DND-41 (cell line): Measurements from ENCODE around the gene EDC3.

Experiments
- ATAC-seq: fragments of 200-7000 bp; cut with Tn5 transposase; 3 replicates; pipeline ENCODE4 v1.9.1; 2021; ENCODE audit warnings: low read depth; ENCODE audit not compliant: insufficient read depth
- DNase-seq: peaks from one replicate; pipeline ENCODE4 v3.0.0-alpha.2; 2020
- H2AFZ ChIP-seq: 2 replicates; pipeline ENCODE4 v1.6.0; 2012; ENCODE audit warnings: low read depth, low read length
- H3K27ac ChIP-seq: 2 replicates; pipeline ENCODE4 v1.5.1; 2012; ENCODE audit warnings: low read length, inconsistent platforms
- H3K27me3 ChIP-seq: fragments of 200-600 bp; sonication (generic); 2 replicates; pipeline ENCODE4 v1.6.0; 2012; ENCODE audit warnings: low read length, mild to moderate bottlenecking, inconsistent platforms; ENCODE audit not compliant: insufficient read depth, poor library complexity
- H3K36me3 ChIP-seq: 2 replicates; pipeline ENCODE4 v1.5.1; 2012; ENCODE audit warnings: low read length, inconsistent platforms; ENCODE audit not compliant: insufficient read depth
- H3K4me1 ChIP-seq: 2 replicates; pipeline ENCODE4 v1.5.1; 2012; ENCODE audit warnings: mild to moderate bottlenecking, low read length; ENCODE audit not compliant: insufficient read depth
- H3K4me2 ChIP-seq: 2 replicates; pipeline ENCODE4 v1.6.0; 2012; ENCODE audit warnings: mild to moderate bottlenecking, moderate library complexity, low read length, inconsistent platforms; ENCODE audit not compliant: insufficient read depth
- H3K4me3 ChIP-seq, 2 experiments: fragments of 200-600 bp in 1 of 2; shearing (Covaris generic) in 1 of 2; 2 replicates each; pipeline ENCODE4 v1.5.1; 2012 to 2016; ENCODE audit warnings: inconsistent platforms in 2 of 2, low read length in 2 of 2, mild to moderate bottlenecking in 2 of 2, low read depth in 1 of 2, moderate library complexity in 1 of 2
- H3K79me2 ChIP-seq: 2 replicates; pipeline ENCODE4 v1.6.0; 2012; ENCODE audit warnings: low read length, inconsistent platforms; ENCODE audit not compliant: insufficient read depth
- H3K9ac ChIP-seq: 2 replicates; pipeline ENCODE4 v1.6.0; 2012; ENCODE audit warnings: low read depth, mild to moderate bottlenecking, inconsistent platforms, low read length, moderate library complexity
- H3K9me3 ChIP-seq: 2 replicates; pipeline ENCODE4 v1.5.1; 2012; ENCODE audit warnings: low read length, moderate library complexity, mild to moderate bottlenecking, inconsistent platforms; ENCODE audit not compliant: insufficient read depth, severe bottlenecking
- H4K20me1 ChIP-seq: 2 replicates; pipeline ENCODE4 v1.6.0; 2012; ENCODE audit warnings: low read length; ENCODE audit not compliant: insufficient read depth
- EZH2 ChIP-seq: IDR thresholded peaks from 3 replicates; pipeline ENCODE4 v1.6.1; 2012; ENCODE audit warnings: borderline replicate concordance, low read depth, mild to moderate bottlenecking, moderate library complexity, low read length, inconsistent platforms; ENCODE audit not compliant: severe bottlenecking
- TF ChIP-seq, protein P1 (sequence below): IDR thresholded peaks from 2 replicates; pipeline ENCODE4 v1.5.1; 2012; ENCODE audit warnings: borderline replicate concordance, low read length, moderate library complexity, mild to moderate bottlenecking; ENCODE audit not compliant: poor library complexity, severe bottlenecking; ENCODE audit errors: extremely low read depth

Gene EDC3

DNA sequence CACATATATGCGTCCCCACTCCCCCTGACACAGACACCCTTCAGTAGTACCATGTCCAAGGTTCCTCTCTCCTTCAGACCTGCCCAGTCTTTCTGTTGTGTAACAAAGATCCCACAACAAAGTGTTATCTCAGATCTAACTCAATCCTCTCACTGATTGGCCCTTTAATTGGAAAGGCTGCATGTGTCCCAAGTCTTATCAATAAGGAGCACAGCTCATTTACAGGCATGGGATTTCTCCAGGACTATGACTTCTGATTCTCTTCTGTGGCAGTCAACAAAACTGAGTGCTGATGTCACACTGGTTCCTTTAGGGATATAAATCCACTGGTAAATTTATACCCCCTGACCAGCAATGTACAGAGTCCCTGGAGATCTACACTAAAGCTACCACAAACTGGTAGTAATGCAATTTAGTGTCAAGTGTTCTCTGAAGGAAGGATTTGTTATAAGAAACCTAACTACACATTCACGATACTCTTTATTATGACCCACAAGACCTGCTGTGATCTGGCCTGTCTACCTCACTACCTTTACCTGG lies 52.1 kb downstream of the EDC3 start:
- peaks cover 15% of the 10 kb centered on the region for H3K79me2 ChIP-seq
- DNase-seq = no peak
- no peak overlapping the region for H3K9ac ChIP-seq
- H3K27me3 ChIP-seq = no peaks in the 10 kb centered on the region
- H3K4me2 ChIP-seq = no peak overlapping the region
- ATAC-seq = no peak
- no peak overlapping the region for H3K27ac ChIP-seq
- no peaks in the 10 kb centered on the region for H3K4me1 ChIP-seq
- H3K4me3 ChIP-seq = no peak overlapping the region
- H4K20me1 ChIP-seq = peaks cover 6% of the 10 kb centered on the region; the same call in 1 of the 2 replicates
- no peak overlapping the region for H2AFZ ChIP-seq
- H3K36me3 ChIP-seq = peaks cover 44% of the 10 kb centered on the region
- no peaks in the 10 kb centered on the region for H3K9me3 ChIP-seq
- TF ChIP-seq, protein P1, sequence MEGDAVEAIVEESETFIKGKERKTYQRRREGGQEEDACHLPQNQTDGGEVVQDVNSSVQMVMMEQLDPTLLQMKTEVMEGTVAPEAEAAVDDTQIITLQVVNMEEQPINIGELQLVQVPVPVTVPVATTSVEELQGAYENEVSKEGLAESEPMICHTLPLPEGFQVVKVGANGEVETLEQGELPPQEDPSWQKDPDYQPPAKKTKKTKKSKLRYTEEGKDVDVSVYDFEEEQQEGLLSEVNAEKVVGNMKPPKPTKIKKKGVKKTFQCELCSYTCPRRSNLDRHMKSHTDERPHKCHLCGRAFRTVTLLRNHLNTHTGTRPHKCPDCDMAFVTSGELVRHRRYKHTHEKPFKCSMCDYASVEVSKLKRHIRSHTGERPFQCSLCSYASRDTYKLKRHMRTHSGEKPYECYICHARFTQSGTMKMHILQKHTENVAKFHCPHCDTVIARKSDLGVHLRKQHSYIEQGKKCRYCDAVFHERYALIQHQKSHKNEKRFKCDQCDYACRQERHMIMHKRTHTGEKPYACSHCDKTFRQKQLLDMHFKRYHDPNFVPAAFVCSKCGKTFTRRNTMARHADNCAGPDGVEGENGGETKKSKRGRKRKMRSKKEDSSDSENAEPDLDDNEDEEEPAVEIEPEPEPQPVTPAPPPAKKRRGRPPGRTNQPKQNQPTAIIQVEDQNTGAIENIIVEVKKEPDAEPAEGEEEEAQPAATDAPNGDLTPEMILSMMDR = no peak
- no peak for TF ChIP-seq EZH2

DNA sequence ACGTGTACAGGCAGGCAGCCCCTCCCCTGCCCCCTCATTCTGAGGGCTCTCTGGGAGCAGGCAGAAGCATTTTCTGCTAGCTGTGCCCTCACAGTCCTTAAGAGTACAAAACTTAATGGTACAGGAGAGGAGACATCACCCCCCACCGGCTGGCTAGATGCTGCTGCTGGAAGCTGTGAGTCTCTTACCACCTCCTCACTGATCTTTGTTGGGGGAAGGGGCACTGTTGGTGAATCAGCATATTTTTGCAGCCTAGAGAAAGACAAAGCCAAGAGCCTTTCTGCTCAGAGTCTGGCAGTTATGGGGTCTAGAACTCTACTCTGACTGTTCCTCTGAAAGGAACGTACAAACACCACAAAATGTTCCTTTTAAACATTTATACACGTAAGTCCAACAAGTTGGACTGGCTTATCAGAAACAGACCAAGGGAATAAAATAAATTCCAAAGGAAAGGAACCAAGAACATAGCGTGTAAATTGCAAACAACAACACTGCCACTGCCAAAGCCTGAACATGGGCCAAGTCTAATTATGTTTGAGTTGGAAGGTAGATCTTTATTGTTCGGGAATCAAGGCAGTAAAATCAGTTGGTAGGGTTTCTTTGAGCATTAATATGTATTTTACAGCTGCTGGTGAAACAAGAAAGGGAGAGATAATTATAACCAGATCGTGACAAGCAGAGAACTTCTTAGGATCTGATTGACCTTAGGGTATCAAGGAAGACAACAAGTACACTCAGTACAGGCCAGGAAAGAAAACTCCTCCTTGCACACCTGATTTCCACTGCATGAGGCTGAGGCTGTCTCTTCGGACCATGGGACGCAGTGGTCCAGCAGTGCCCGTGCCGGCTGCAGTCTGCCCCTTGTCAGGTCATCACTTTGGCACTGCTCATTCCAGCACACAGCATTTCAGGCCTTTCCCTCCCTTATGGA lies 52.8 kb downstream of the EDC3 start:
- H3K36me3 ChIP-seq = peaks cover 48% of the 10 kb centered on the region
- peak; percentile 24; the same call in 1 of the 3 replicates for ATAC-seq
- no peak overlapping the region for H3K4me3 ChIP-seq

DNA sequence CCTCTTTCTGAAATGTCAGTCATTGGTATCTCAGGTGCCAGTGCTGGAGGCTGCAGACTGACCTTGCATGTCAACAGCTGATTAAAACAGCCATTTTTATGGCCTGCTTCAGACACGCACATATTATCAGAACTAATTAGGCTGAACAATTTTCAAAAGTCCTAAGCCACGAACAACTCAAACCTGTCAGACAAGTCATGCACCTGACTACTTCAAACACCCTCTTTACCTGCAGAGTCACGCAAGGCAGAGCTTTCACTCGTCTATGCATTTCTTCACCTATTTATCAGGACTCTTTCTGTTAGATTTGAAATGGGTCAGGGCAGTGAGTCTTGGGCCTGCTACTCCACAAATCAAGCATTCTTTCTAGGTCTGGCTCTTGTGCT lies 53.5 kb downstream of the EDC3 start:
- no peak for TF ChIP-seq EZH2
- TF ChIP-seq, protein P1 = no peak
- no peak overlapping the region for H3K4me2 ChIP-seq
- H3K27me3 ChIP-seq = no peaks in the 10 kb centered on the region
- ATAC-seq = no peak
- peaks cover 13% of the 10 kb centered on the region for H3K79me2 ChIP-seq
- H3K27ac ChIP-seq = 0 out of 2 replicates have a peak overlapping the region, but pooled peaks have one; percentile 16
- peaks cover 53% of the 10 kb centered on the region for H3K36me3 ChIP-seq
- no peaks in the 10 kb centered on the region for H3K4me1 ChIP-seq
- no peak for DNase-seq
- peaks cover 1% of the 10 kb centered on the region; the same call in 1 of the 2 replicates for H4K20me1 ChIP-seq
- H3K9me3 ChIP-seq = no peaks in the 10 kb centered on the region
- H2AFZ ChIP-seq = no peak overlapping the region
- H3K9ac ChIP-seq = no peak overlapping the region
- no peak overlapping the region for H3K4me3 ChIP-seq

More for the DNA sequence above, 52.8 kb downstream of the EDC3 start:
- Histone ChIP-seq H3K4me1 (no peaks in the 10 kb centered on the region), H3K9ac (no peak overlapping the region), H3K4me2 (no peak overlapping the region), H3K9me3 (no peaks in the 10 kb centered on the region), H3K27me3 (no peaks in the 10 kb centered on the region), H4K20me1 (peaks cover 6% of the 10 kb centered on the region; the same call in 1 of the 2 replicates), H3K79me2 (peaks cover 15% of the 10 kb centered on the region), H2AFZ (no peak overlapping the region), H3K27ac (0 out of 2 replicates have a peak overlapping the region, but pooled peaks have one; percentile 16)
- no peak for TF ChIP-seq EZH2
- TF ChIP-seq, protein P1 = no peak
- no peak for DNase-seq
